GM21423 (cell line): ENCODE measurements around the gene ADAM12.

Source experiments
- ATAC-seq: cut with Tn5 transposase; IDR thresholded peaks from one replicate; pipeline ENCODE4 v1.9.1; 2021; ENCODE audit warnings: mild to moderate bottlenecking, moderate library complexity; ENCODE audit not compliant: unreplicated experiment

The ADAM12 gene, protein sequence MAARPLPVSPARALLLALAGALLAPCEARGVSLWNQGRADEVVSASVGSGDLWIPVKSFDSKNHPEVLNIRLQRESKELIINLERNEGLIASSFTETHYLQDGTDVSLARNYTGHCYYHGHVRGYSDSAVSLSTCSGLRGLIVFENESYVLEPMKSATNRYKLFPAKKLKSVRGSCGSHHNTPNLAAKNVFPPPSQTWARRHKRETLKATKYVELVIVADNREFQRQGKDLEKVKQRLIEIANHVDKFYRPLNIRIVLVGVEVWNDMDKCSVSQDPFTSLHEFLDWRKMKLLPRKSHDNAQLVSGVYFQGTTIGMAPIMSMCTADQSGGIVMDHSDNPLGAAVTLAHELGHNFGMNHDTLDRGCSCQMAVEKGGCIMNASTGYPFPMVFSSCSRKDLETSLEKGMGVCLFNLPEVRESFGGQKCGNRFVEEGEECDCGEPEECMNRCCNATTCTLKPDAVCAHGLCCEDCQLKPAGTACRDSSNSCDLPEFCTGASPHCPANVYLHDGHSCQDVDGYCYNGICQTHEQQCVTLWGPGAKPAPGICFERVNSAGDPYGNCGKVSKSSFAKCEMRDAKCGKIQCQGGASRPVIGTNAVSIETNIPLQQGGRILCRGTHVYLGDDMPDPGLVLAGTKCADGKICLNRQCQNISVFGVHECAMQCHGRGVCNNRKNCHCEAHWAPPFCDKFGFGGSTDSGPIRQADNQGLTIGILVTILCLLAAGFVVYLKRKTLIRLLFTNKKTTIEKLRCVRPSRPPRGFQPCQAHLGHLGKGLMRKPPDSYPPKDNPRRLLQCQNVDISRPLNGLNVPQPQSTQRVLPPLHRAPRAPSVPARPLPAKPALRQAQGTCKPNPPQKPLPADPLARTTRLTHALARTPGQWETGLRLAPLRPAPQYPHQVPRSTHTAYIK

DNA sequence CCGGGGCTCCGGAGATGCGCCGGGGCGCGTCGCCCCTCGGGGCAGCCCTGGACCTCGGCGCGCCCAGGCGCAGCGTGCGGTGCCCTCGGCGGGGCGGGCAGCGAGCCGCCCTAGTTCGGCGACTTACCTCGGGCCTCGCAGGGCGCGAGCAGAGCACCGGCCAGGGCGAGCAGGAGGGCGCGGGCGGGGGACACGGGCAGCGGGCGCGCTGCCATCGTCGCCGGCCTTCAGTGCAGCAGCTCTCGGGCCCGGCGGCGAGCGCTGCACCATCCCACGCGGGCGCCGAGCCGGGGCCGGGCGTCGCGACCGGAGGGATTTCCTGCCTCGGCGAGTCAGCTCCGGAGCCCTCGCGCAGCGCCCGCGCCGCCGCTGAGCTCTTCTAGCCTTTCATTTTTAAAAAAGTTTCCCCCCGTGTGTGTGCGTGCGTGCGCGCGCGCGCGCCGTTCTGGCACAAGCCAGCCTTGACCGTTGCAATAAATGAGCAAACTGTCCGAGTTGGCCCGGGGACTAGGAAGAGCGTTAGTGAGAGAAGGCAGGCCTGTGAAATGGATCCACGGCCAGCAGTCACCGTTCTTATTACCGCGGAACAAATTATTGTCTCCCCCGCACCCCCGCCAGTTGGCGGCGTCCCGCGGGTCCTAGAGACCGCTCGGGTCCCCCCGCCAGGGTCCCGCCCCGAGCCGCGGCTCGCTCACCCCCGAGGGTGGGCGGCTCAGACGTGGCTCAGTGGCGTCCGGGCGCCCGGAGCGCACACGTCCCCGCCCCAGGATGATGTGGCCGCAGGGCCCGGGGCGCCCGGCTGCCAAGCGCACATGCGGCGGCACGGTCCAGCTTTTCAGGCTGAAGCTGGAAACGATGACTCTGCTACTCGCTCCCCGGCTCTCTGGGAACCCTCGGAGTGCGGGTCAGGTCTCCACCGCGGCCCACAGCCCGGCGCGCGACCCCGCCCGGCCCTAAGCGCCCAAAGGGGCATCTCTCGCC is at the start of gene ADAM12:
TSS of gene ADAM12 (minus strand) at position 547 of the 981 bp plus-strand sequence. CDS start at position 215, 332 bp downstream.
- ATAC-seq, result no peak

DNA sequence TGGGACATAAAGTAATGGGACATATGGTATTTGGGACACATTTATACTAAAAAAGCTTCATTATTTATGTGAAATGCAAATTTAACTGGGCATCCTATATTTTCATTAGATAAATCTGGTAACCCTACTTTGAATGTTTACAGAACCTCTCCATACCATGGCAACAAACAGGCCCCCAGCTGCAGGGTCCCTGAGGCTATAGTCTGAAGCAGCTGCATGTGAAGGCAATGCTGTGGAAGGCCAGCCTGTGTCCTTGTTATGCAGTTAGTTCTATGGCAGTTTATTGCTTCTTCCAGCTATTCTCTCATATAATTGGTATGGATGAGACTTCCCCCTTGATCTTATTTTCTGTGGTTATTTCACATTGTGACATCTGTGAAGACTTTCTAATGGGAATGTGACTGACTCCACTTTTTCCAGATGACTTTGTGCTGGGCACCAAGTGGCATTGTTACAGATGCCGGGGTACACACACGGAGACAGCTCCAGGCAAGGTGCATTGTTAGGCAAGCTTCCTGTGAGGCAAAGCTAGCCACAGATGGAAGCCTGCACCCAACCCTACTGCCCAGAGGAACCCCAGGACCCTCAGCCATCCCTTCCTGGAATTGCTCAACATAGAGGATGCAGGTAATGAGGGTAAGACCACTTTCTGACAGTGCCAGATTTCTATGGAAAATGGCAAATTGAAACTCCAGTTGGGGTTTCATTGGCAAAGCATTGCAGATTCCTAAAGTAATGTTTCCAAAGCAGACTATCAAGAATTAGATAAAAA is 49.5 kb upstream of the ADAM12 start:
- ATAC-seq, result no peak

DNA sequence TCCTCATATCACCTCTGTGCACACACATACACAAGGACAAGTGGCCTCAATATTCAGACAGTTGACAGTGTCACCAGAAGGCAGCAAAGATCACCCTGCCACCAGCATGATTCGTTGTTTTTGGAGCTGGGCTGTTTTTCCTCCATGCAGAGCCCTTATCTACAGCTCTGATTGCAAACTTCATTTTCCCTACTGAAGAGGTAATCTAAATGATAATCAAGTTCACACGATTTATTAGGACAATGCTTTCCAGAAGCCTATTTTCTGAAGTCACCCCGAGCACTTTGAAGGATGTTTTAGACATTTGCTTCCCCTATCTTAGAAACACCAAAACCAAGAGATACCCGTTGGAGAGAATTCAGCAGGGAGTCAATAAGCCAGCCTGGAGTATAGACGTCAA is 46.0 kb upstream of the ADAM12 start:
- ATAC-seq, result no peak

DNA sequence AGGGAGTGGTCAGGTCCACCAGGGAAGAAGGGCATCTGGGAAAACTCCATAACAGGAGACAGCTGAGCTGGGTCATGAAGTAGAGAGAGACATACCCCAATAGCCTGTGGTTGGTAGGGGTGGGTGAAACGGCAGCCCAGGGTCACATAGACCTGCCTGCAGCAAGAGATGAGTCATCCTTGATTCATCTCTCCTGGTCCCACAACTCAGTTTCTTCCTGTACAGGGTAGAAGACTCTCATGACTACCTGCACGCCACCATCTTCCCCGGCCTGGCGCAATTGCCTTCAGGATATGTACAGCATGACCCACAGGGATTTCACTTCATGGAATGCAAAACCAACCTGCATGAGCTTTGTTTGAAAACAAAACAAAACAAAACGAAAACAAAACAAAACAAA is 45.1 kb upstream of the ADAM12 start:
- ATAC-seq, result no peak

DNA sequence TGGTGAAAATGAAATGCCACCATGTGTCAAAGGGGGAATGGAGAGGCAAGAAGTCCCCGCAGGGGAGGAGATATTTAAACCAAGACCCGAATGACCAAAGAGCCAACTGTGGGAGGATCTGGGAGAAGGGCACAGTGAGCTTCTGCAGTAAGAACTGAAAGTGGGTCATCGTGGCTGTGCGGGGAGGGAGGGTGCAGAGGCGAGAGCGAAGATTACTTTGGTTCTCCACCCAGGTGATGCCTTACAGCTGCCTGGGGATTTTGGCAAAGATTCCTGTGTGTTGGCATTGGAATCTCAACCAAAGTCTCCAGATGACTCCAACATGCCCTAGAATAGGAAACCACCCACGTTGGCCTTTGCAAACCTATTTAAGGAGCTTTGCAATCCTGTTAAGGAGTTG is 44.2 kb upstream of the ADAM12 start:
- no peak for ATAC-seq

DNA sequence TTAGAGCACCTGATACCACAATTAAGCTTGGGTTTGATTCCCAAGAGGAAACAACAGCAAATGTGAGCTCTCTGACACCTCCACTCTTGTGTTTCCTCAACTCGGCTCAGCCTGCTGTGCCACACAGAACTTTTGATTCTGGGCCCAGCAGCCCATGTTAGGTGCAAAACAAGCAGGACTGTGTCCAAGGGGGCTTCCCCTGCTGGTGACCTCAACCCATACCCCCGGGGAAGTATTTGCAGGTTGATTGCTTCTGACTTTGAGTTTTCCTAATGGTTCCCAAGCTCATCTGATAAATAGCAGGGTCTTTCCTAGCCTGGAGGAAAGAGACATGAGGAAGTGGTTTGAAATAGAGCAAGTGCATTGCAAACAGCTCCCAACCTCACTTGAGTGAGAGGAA is 43.5 kb upstream of the ADAM12 start:
- ATAC-seq, result no peak

DNA sequence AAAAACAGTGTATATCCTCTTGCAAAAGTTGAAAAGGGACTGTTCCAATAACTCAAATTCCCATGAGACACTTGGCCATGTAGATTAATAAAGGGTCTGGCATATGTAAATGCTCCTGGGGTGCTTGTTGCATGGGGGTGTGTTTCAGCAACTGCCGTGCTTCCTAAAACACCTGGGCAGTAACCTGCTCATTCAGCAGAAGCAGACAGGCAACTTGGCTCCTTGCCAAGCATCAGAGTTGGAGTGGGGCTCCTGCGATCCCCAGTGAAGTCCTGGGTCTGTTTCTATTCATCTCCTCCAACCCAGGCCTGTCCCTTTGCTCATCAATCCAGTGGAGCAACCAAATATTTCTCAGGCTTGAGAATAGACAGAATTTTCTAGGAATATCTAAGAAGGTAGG is 42.2 kb upstream of the ADAM12 start:
- ATAC-seq, result no peak

DNA sequence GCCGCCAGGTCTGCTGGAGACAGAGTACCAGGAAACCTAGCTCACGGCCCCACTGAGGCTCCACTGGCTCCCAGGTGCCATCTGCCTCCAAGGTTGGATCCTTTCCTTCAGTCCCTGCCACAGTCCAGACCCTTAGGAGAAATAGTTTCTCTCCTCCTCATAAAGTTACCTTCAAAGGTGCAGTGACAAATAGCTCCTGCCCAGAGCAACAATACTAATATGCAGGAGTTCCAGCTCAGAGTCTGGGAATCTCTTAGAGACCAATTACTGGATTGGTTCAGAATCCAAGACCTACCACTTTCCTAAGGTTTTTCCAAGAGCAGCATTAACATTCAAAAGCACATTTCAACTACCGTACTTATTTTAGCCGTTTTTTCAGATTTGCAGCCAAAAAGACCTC is 41.0 kb upstream of the ADAM12 start:
- ATAC-seq, result no peak

DNA sequence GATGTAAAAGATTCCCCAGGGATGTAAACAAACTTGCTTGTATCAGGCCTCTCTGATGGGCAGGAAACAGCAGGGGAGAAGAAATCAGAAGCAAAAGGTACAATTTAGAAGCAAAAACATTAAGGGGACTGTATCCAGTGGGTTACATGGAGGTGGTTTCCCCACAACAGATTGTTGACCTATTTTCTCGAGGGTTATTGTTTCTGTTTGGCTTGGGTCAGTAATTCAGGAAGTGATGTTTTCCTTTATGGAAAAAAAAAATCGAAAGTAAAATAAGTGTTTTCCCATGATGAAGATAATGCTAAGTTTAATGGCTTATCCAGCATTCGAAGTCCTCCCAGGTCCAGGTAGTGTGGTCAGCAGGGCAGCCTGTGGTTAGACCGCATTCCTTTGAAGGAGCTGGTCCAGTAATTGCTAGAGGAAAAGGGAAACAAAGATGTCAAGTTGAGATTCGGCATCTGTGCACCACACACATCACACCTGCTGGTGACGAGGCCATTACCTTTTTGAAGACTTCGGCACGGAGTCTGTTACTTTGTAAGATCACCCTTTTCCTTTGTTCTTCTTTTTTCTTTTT is 37.3 kb upstream of the ADAM12 start:
- ATAC-seq, result no peak

DNA sequence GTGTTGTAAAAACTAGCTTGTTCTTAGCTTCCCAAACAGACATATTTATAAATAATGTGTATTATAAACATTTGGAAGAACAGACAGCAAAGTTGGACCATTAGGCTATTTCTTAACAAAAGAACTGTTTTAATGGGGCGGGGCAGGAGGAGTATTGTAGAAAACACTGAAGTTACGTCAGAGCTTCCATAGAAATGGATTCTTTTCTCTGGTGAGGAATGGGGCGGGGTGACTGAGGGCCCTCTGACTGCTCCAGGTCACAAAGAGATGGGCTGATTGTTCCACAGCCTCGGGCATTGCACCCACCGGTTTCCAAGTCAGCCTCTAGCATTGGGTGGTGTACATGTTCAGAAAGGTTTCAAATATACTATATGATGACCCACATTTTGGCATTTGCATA is 36.8 kb upstream of the ADAM12 start:
- no peak for ATAC-seq

DNA sequence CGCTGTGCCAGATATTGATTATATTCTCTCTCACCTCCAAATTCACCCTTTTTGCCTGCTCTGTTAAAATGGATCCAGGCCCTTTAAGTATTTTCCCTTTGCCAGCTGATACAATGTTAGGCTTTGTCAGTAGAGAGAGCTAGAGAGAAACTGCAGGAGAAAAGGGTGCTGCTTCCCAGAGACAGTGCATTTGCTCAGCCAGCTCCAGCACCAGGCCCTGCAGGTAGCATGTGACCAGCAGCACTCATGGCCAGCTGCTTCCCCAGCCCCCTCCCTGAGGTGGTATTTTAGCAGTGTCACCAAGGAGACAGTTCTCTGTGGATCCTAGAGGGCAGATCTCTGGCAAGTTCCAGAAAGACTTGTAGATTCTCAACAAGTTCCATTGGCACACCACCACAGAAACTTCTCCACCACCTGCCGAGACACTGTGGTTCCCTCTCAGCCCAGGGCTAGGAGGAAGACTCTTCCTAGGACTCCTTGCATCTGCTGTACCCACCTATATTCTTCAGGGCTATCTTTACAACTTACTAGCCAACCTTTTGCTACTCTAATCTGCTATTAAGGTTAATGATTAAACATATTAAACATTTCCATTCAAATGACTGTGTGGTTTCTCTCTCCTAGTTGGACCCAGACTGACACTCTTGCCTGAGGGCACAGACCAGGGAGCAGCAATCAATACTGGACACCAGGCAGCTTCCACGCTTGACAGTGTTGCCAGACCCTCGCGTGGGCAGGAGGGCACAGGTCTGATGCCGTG is 35.6 kb upstream of the ADAM12 start:
- ATAC-seq, result no peak

DNA sequence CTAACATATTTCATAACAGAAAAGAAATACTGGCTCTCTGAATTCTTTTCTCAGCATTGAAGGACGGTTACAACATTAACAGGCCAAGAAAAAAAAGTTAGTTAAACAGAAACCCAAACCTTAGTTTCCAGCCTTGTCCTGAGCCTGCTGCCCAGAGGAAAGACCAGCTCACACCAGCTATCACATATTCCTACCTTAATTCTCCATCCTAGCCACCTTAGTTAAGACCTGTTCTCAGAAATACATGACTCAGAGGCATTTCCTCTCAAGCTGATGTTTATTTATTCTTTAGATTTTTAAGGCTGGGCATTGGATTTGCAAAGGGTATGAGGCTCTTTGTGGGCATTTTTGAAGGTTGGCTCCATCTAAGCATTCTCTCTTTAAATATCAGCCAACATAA is 34.3 kb upstream of the ADAM12 start:
- no peak for ATAC-seq

DNA sequence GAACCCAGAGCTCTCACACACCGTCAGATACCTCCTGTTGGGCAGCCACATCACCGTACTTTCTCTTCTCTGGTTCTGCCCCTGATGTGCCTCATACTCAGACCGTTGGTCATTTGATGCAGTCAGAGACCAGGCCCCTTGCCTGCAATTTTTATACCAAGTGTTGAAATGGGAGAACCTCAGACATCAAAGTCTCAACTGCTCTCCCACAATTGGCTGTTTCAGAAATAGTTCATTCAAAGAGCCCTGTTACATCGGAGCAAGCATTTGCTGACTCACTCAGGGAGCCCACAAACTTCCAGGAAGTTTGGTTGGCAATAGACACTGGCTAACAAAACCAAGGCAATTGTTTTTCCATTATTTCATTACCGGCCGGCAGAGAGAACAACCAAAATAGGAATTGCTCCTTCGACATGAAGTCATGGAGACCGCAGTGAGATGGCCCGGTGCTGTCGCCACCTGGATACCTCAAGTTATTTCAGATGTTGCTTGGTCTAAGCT is 33.5 kb upstream of the ADAM12 start:
- no peak for ATAC-seq

DNA sequence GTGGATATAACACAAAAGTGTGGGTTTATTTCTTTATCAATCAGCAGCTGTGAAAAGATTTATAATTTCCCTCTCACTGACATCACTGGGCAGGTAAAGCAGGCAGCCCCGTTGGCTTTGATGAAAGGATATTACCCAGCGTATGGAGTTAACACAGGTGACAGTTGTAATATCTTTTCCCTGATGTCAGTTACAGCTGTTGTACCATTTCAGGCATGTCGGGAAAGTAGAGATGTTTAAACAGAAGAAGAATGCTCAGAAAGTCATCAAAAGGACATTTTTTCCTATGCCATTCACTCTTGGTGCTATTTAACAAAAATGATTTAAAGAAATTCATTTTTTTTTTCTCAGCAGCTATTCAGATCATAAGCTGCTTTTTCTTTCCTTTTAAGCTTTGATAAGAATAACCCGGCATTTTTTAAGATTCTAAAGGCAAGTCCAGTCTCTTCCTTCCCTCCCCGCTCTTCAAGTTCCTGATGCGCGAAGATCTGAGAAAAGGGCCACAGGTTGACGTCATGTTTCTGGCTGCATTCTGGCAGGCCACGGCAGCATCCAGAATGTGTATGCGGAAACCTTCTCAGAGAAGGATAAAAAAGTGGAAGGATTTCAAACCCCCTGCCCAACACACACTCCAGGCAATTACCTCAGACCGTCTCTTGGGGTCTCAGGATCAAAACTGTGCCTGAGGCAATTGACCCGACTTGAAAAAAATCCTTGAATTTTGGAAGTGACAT is 32.5 kb upstream of the ADAM12 start:
- ATAC-seq, result no peak

DNA sequence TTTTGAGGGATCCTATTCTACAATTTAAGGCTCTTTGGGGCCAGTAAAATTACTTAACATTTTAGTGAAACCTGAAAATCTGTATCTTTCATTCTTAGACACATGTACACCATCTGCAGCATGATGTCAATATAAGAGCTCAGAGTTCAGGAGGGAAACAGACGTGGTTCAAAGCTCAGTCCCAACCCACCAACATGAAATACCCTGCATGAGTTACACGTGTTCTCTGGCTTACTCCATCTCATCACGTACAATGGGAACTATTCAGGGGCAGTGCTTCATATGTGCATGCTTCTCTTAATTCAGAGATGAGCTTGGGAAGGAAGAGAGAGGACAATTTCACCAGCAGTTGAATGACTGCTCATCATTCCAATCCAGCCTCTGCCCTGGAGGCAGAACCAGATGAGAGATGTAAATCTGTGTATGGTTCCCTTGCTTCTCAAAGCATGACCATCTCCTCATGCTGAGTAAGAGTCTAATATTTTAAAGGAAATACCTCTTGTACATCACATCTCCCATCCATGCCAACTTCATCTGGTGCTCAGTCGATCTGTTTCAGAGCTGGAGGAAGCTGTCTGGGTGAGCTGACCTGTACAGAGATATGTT is 29.0 kb upstream of the ADAM12 start:
- no peak for ATAC-seq

DNA sequence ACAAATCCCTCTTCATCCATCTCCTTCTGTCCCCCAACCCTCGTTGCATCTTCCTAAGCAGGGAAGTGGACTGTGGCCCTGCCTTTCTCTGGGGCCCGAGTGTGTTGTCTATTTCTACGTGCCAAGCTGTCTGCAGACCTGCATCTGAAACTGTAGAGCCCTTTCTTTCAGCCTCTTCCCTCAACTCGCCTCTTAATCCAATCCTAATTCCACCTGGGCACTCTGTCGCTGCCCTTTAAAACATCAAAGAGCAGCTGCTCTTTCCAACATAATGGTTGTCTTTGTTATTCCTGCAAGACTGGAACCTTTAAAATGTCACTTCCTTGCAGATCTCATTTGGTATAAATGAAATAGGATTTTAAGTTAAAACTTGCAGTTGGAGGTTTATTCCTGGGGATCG is 21.5 kb upstream of the ADAM12 start:
- ATAC-seq, result no peak

DNA sequence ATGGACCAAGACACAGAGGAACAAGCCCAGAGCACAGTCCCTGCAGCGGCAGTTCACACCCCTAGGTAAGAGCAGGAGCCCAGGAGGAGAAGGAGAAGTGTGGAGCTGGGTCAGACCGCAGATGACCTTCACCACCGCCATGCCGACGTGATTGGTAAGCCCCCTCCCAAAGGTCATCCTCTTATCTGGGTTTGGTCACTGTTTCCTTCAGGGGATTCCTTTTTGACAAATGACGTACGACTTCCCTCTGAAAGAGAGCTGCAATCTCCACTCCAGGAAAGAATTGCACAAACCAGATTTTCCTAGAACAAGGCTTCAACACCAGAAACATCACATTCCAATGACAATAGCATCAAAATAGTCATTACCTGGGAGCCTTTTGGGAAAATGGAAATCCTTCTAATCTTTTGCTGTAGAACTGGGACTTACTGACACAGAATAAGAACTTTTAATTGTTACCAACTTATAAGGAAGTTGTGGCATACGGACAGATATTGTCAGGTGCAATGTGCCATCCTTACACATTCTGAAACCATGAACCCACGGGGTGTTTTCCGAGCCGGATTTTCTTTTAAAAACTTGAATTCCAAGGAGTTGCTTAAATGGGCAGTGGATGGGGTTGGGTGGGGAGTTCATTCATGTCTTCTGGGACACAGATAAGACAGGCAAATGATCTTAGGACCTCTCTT is 20.8 kb upstream of the ADAM12 start:
- no peak for ATAC-seq
